ENCODE data around the gene HABP2.

GRCh38 chr10:113552701-113553100 is at the start of gene HABP2:
- TF ChIP-seq FOXP1 (CRISPR knock-in tag; IDR thresholded peaks at IDR 0.05; ENCODE audit: borderline replicate concordance), result no peak
- TF ChIP-seq TEAD4 (CRISPR knock-in tag; IDR thresholded peaks at IDR 0.05), result no peak
- no peak for TF ChIP-seq ZNF317 (CRISPR knock-in tag; IDR thresholded peaks at IDR 0.05; ENCODE audit: borderline replicate concordance, low read depth)
- no peak for TF ChIP-seq USF2 (CRISPR knock-in tag; IDR thresholded peaks at IDR 0.05)
- TF ChIP-seq PREB (CRISPR knock-in tag; IDR thresholded peaks at IDR 0.05; ENCODE audit: borderline replicate concordance), result no peak
- TF ChIP-seq HMGXB4 (CRISPR knock-in tag; IDR thresholded peaks at IDR 0.05), result no peak
- TF ChIP-seq ZBTB21 (CRISPR knock-in tag; IDR thresholded peaks at IDR 0.05; ENCODE audit: borderline replicate concordance), result no peak
- no peak for TF ChIP-seq ESRRA (CRISPR knock-in tag; IDR thresholded peaks at IDR 0.05; ENCODE audit: borderline replicate concordance)
- TF ChIP-seq FOXJ3 (CRISPR knock-in tag; IDR thresholded peaks at IDR 0.05; ENCODE audit: borderline replicate concordance), result no peak

Data from WTC11 (cell line).